Measurements from ENCODE around the gene GRIP1.

The GRIP1 gene

GRCh38 chr12:66482351-66483203 lies 196.3 kb downstream of the GRIP1 start:
- DNase-seq (ENCODE audit: low read depth in 4 of 4, low spot score in 1 of 4) = no peak

- no peak for DNase-seq (ENCODE audit: low read depth in 4 of 4, low spot score in 1 of 4)
These were observed 210.9 kb downstream of the GRIP1 start for GRCh38 chr12:66467932-66468331.

GRCh38 chr12:66461331-66461730 lies 217.5 kb downstream of the GRIP1 start:
- DNase-seq (ENCODE audit: low read depth in 4 of 4, low spot score in 1 of 4) = no peak

GRCh38 chr12:66459944-66460482 lies 218.9 kb downstream of the GRIP1 start:
- no peak for DNase-seq (ENCODE audit: low read depth in 4 of 4, low spot score in 1 of 4)

- DNase-seq (ENCODE audit: low read depth in 4 of 4, low spot score in 1 of 4) = no peak
These were observed 222.3 kb downstream of the GRIP1 start for GRCh38 chr12:66456612-66457011.

- DNase-seq (ENCODE audit: low read depth in 4 of 4, low spot score in 1 of 4) = no peak
These were observed 225.0 kb downstream of the GRIP1 start for GRCh38 chr12:66453844-66454243.

GRCh38 chr12:66453120-66453519 lies 225.8 kb downstream of the GRIP1 start:
- no peak for DNase-seq (ENCODE audit: low read depth in 4 of 4, low spot score in 1 of 4)

- DNase-seq (ENCODE audit: low read depth in 4 of 4, low spot score in 1 of 4) = no peak
These were observed 229.3 kb downstream of the GRIP1 start for GRCh38 chr12:66449531-66449930.

GRCh38 chr12:66447643-66448042 lies 231.2 kb downstream of the GRIP1 start:
- no peak for DNase-seq (ENCODE audit: low read depth in 4 of 4, low spot score in 1 of 4)

GRCh38 chr12:66446276-66446675 lies 232.6 kb downstream of the GRIP1 start:
- DNase-seq (ENCODE audit: low read depth in 4 of 4, low spot score in 1 of 4) = no peak

- no peak for DNase-seq (ENCODE audit: low read depth in 4 of 4, low spot score in 1 of 4)
These were observed 236.8 kb downstream of the GRIP1 start for GRCh38 chr12:66441905-66442559.

GRCh38 chr12:66438601-66439000 lies 240.3 kb downstream of the GRIP1 start:
- DNase-seq (ENCODE audit: low read depth in 4 of 4, low spot score in 1 of 4) = no peak

GRCh38 chr12:66430106-66430505 lies 248.8 kb downstream of the GRIP1 start:
- no peak for DNase-seq (ENCODE audit: low read depth in 4 of 4, low spot score in 1 of 4)

- DNase-seq (ENCODE audit: low read depth in 4 of 4, low spot score in 1 of 4) = no peak
These were observed 250.0 kb downstream of the GRIP1 start for GRCh38 chr12:66428870-66429269.

GRCh38 chr12:66428261-66428660 lies 250.6 kb downstream of the GRIP1 start:
- no peak for DNase-seq (ENCODE audit: low read depth in 4 of 4, low spot score in 1 of 4)

GRCh38 chr12:66426696-66427095 lies 252.2 kb downstream of the GRIP1 start:
- DNase-seq (ENCODE audit: low read depth in 4 of 4, low spot score in 1 of 4) = no peak

GRCh38 chr12:66423266-66423665 lies 255.6 kb downstream of the GRIP1 start:
- DNase-seq (ENCODE audit: low read depth in 4 of 4, low spot score in 1 of 4) = no peak

GRCh38 chr12:66418908-66419307 lies 260.0 kb downstream of the GRIP1 start:
- DNase-seq (ENCODE audit: low read depth in 4 of 4, low spot score in 1 of 4) = no peak

- DNase-seq (ENCODE audit: low read depth in 4 of 4, low spot score in 1 of 4) = no peak
These were observed 261.7 kb downstream of the GRIP1 start for GRCh38 chr12:66417217-66417616.

- DNase-seq (ENCODE audit: low read depth in 4 of 4, low spot score in 1 of 4) = peak in 2 of 4 experiments; percentile 2 to 10
These were observed 269.5 kb downstream of the GRIP1 start for GRCh38 chr12:66409195-66409871.

GRCh38 chr12:66405395-66405794 lies 273.5 kb downstream of the GRIP1 start:
- no peak for DNase-seq (ENCODE audit: low read depth in 4 of 4, low spot score in 1 of 4)

GRCh38 chr12:66403746-66404145 lies 275.1 kb downstream of the GRIP1 start:
- no peak for DNase-seq (ENCODE audit: low read depth in 4 of 4, low spot score in 1 of 4)
